ENCODE results near the gene CCDC92B.

CCDC92B gene

GRCh38 chr17:2721603-2722002, 27.8 kb downstream of the CCDC92B start:
- Mint-ChIP-seq H3K27me3 (peaks cover 23 to 46% of the 10 kb centered on the region in 2 donors), H3K9me3 (no peaks in the 10 kb centered on the region), H3K27ac (peak overlapping the region; percentile 65), H3K36me3 (no peaks in the 10 kb centered on the region), H3K4me1 (peaks cover 0 to 5% of the 10 kb centered on the region in 2 donors), H3K4me3 (no peak overlapping the region)
- ATAC-seq (replicated peaks) (peak in 1 of 2 donors; percentile 29), DNase-seq (no peak)

GRCh38 chr17:2719861-2720260, 29.6 kb downstream of the CCDC92B start:
- no peak for DNase-seq
- no peak for ATAC-seq (replicated peaks)
- Mint-ChIP-seq H3K9me3 (no peaks in the 10 kb centered on the region), H3K27me3 (peaks cover 16 to 33% of the 10 kb centered on the region in 2 donors), H3K36me3 (no peaks in the 10 kb centered on the region), H3K4me3 (no peak overlapping the region), H3K27ac (no peak overlapping the region), H3K4me1 (peaks cover 0 to 3% of the 10 kb centered on the region in 2 donors)

GRCh38 chr17:2718150-2718938, 31.1 kb downstream of the CCDC92B start:
- H3K36me3 Mint-ChIP-seq, result peaks cover 0 to 3% of the 10 kb centered on the region in 2 donors
- ATAC-seq (replicated peaks), result no peak

GRCh38 chr17:2716649-2717048, 32.8 kb downstream of the CCDC92B start:
- Mint-ChIP-seq H3K4me1 (peaks cover 11% of the 10 kb centered on the region in 2 donors), H3K27me3 (peaks cover 1 to 5% of the 10 kb centered on the region in 2 donors), H3K4me3 (no peak overlapping the region), H3K36me3 (peaks cover 0 to 8% of the 10 kb centered on the region in 2 donors), H3K9me3 (no peaks in the 10 kb centered on the region), H3K27ac (no peak overlapping the region)
- ATAC-seq (replicated peaks) (no peak), DNase-seq (no peak)

More at GRCh38 chr17:2718150-2718938, 31.1 kb downstream of the CCDC92B start:
- no peak overlapping the region for H3K27ac Mint-ChIP-seq
- H3K4me3 Mint-ChIP-seq, result no peak overlapping the region
- H3K27me3 Mint-ChIP-seq, result peaks cover 8 to 22% of the 10 kb centered on the region in 2 donors
- no peak for DNase-seq
- H3K4me1 Mint-ChIP-seq, result peaks cover 0 to 3% of the 10 kb centered on the region in 2 donors
- H3K9me3 Mint-ChIP-seq, result no peaks in the 10 kb centered on the region

GRCh38 chr17:2713881-2714280, 35.6 kb downstream of the CCDC92B start:
- peaks cover 7 to 8% of the 10 kb centered on the region in 2 donors for H3K36me3 Mint-ChIP-seq
- no peaks in the 10 kb centered on the region for H3K27me3 Mint-ChIP-seq
- peaks cover 25 to 32% of the 10 kb centered on the region in 2 donors for H3K4me1 Mint-ChIP-seq
- DNase-seq (no peak), ATAC-seq (replicated peaks) (no peak)
- H3K27ac Mint-ChIP-seq, result no peak overlapping the region
- no peak overlapping the region for H3K4me3 Mint-ChIP-seq
- H3K9me3 Mint-ChIP-seq, result no peaks in the 10 kb centered on the region

GRCh38 chr17:2712300-2713043, 37.0 kb downstream of the CCDC92B start:
- Mint-ChIP-seq H3K4me1 (peaks cover 31 to 42% of the 10 kb centered on the region in 2 donors), H3K36me3 (peaks cover 7 to 8% of the 10 kb centered on the region in 2 donors), H3K9me3 (no peaks in the 10 kb centered on the region), H3K4me3 (peak overlapping the region; percentile 93 to 94), H3K27ac (peak overlapping the region; percentile 96), H3K27me3 (no peaks in the 10 kb centered on the region)
- DNase-seq (no peak), ATAC-seq (replicated peaks) (no peak)

- H3K27me3 Mint-ChIP-seq, result no peaks in the 10 kb centered on the region
Observed at GRCh38 chr17:2711608-2712299, 37.7 kb downstream of the CCDC92B start, which contains the start of gene CLUH. Gene CLUH (minus strand): TSS chr17:2711764. CDS start chr17:2711661, 103 bp downstream.

GRCh38 chr17:2710803-2711607, 38.4 kb downstream of the CCDC92B start:
- peaks cover 7 to 8% of the 10 kb centered on the region in 2 donors for H3K36me3 Mint-ChIP-seq
- no peak for DNase-seq

More at GRCh38 chr17:2711608-2712299, 37.7 kb downstream of the CCDC92B start, which contains the start of gene CLUH:
- H3K4me3 Mint-ChIP-seq, result peak within 1 kb of the TSS; percentile 93 to 94
- peak; percentile 88 to 89 for ATAC-seq (replicated peaks)
- no peaks in the 10 kb centered on the region for H3K9me3 Mint-ChIP-seq
- peak; percentile 98 for DNase-seq
- peaks cover 35 to 42% of the 10 kb centered on the region in 2 donors for H3K4me1 Mint-ChIP-seq
- H3K36me3 Mint-ChIP-seq, result peaks cover 7 to 8% of the 10 kb centered on the region in 2 donors
- H3K27ac Mint-ChIP-seq, result peak within 1 kb of the TSS; percentile 96

GRCh38 chr17:2710071-2710802, 39.2 kb downstream of the CCDC92B start:
- Mint-ChIP-seq H3K4me3 (peak overlapping the region; percentile 86 to 89), H3K4me1 (peaks cover 41 to 55% of the 10 kb centered on the region in 2 donors), H3K36me3 (peaks cover 8 to 11% of the 10 kb centered on the region in 2 donors), H3K27me3 (no peaks in the 10 kb centered on the region), H3K9me3 (no peaks in the 10 kb centered on the region), H3K27ac (peak overlapping the region; percentile 84)
- ATAC-seq (replicated peaks), result no peak
- DNase-seq, result no peak

More at GRCh38 chr17:2710803-2711607, 38.4 kb downstream of the CCDC92B start:
- Mint-ChIP-seq H3K9me3 (no peaks in the 10 kb centered on the region), H3K27ac (peak overlapping the region; percentile 84), H3K4me3 (peak overlapping the region; percentile 93 to 94), H3K4me1 (peaks cover 37 to 48% of the 10 kb centered on the region in 2 donors), H3K27me3 (no peaks in the 10 kb centered on the region)
- ATAC-seq (replicated peaks), result peak; percentile 15 to 28

GRCh38 chr17:2709183-2709661, 40.2 kb downstream of the CCDC92B start:
- peaks cover 47 to 62% of the 10 kb centered on the region in 2 donors for H3K4me1 Mint-ChIP-seq
- ATAC-seq (replicated peaks) (no peak), DNase-seq (peak; percentile 56)
- peak overlapping the region; percentile 87 for H3K27ac Mint-ChIP-seq
- no peaks in the 10 kb centered on the region for H3K9me3 Mint-ChIP-seq
- no peaks in the 10 kb centered on the region for H3K27me3 Mint-ChIP-seq
- peaks cover 17 to 19% of the 10 kb centered on the region in 2 donors for H3K36me3 Mint-ChIP-seq
- peak overlapping the region; percentile 86 to 89 for H3K4me3 Mint-ChIP-seq

- Mint-ChIP-seq H3K9me3 (no peaks in the 10 kb centered on the region), H3K27ac (peak overlapping the region; percentile 87), H3K27me3 (no peaks in the 10 kb centered on the region), H3K4me3 (peak overlapping the region; percentile 86 to 89), H3K4me1 (peaks cover 47 to 62% of the 10 kb centered on the region in 2 donors), H3K36me3 (peaks cover 19 to 21% of the 10 kb centered on the region in 2 donors)
- ATAC-seq (replicated peaks) (peak; percentile 57 to 66), DNase-seq (no peak)
Observed at GRCh38 chr17:2708585-2709182, 40.8 kb downstream of the CCDC92B start.
